Activated naive CD8-positive, alpha-beta T cell (primary cell): ENCODE data around the gene ZNF532.
"Not testable (repeated sequence)": the region's sequence is repeated elsewhere in the genome, so short reads cannot be mapped to it uniquely, and the experiment has no call there.

ENCODE experiments used
- H3K27ac Mint-ChIP-seq: one replicate; pipeline ENCODE4 v1.8.0; 2021; ENCODE audit warnings: mixed read lengths
- H3K27me3 Mint-ChIP-seq: one replicate; pipeline ENCODE4 v1.8.0; 2021; ENCODE audit warnings: mixed read lengths
- H3K36me3 Mint-ChIP-seq: one replicate; pipeline ENCODE4 v1.8.0; 2021; ENCODE audit warnings: mixed read lengths
- H3K4me1 Mint-ChIP-seq: one replicate; pipeline ENCODE4 v1.8.0; 2021; ENCODE audit warnings: low read depth, mixed read lengths
- H3K4me3 Mint-ChIP-seq: one replicate; pipeline ENCODE4 v1.8.0; 2021; ENCODE audit warnings: mild to moderate bottlenecking, mixed read lengths
- H3K9me3 Mint-ChIP-seq: one replicate; pipeline ENCODE4 v1.8.0; 2021; ENCODE audit warnings: low read depth, mixed read lengths

The ZNF532 gene

DNA sequence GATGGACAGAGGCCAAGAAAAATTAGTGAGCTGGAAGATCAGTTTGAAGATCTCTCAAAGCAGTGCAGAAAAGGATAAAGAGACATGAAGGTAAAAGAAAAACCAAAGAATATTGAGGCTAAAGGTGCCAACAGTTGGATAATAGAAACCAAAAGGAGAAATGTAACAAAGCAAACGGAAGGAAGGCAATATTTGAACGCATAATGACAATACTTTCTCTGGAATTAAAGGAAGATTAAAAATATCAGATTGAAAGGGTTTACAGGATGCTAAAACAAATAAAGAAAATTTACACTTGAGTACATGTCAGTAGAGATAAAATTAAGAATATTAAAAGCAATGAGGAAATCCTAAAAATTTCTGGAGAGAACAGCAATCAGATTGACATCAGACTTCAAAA lies 149.1 kb downstream of the ZNF532 start:
- Mint-ChIP-seq H3K4me3 (no peak overlapping the region), H3K27me3 (peaks cover 22% of the 10 kb centered on the region), H3K4me1 (no peaks in the 10 kb centered on the region), H3K9me3 (peaks cover 13% of the 10 kb centered on the region), H3K36me3 (no peaks in the 10 kb centered on the region), H3K27ac (no peak overlapping the region)

DNA sequence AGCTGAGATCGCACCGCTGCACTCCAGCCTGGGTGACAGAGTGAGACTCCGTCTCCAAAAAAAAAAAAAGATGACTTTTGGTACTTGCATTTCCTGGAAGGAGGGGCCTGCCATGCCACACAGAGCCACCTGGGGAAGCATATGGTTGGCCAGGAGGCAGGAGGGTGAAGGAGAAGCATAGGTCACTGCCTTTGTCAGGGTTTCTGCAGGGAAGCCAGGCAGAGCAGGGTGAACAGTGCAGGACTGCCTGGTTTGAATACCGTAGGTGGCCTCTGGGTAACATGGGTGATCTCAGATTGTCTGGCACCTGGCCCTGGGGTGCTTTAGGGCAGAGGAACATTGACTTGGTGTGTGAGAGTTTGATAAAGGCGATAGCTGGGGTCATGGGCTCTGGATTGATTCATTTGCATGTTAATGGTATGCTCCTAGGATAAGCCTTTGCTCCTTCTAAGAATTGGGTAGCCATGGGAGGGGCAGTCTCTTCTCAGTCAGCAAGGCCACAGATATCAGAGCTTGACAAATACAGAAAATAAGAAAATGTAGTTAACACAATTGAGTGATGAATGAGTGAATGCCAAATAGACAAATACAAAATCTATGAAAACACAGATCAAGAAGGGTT lies 151.0 kb downstream of the ZNF532 start:
- H3K4me3 Mint-ChIP-seq, result no peak overlapping the region
- no peak overlapping the region for H3K27ac Mint-ChIP-seq
- peaks cover 14% of the 10 kb centered on the region for H3K9me3 Mint-ChIP-seq
- peaks cover 22% of the 10 kb centered on the region for H3K27me3 Mint-ChIP-seq
- H3K36me3 Mint-ChIP-seq, result no peaks in the 10 kb centered on the region
- H3K4me1 Mint-ChIP-seq, result no peaks in the 10 kb centered on the region

DNA sequence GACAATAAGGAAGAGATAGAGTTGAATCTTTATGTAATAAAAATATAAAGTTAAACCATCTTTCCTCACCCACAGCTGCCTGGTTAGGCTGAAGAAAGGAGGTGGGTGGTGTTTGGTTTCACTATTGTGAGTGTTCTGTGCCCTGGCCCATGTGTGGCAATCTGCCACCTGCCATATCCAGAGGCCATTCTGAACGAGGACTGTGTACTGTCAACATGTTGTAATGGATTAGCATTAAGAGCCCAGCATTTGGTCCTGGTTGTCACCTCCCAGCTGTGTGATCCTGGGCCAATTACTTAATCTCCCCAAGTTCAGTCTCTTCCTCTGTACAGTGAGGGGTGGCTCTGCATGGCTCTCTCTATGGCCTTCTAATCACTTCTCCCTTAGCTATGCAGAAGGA lies 156.8 kb downstream of the ZNF532 start:
- H3K36me3 Mint-ChIP-seq, result no peaks in the 10 kb centered on the region
- peaks cover 14% of the 10 kb centered on the region for H3K9me3 Mint-ChIP-seq
- H3K4me1 Mint-ChIP-seq, result no peaks in the 10 kb centered on the region
- no peak overlapping the region for H3K27ac Mint-ChIP-seq
- peaks cover 7% of the 10 kb centered on the region for H3K27me3 Mint-ChIP-seq
- H3K4me3 Mint-ChIP-seq, result no peak overlapping the region

DNA sequence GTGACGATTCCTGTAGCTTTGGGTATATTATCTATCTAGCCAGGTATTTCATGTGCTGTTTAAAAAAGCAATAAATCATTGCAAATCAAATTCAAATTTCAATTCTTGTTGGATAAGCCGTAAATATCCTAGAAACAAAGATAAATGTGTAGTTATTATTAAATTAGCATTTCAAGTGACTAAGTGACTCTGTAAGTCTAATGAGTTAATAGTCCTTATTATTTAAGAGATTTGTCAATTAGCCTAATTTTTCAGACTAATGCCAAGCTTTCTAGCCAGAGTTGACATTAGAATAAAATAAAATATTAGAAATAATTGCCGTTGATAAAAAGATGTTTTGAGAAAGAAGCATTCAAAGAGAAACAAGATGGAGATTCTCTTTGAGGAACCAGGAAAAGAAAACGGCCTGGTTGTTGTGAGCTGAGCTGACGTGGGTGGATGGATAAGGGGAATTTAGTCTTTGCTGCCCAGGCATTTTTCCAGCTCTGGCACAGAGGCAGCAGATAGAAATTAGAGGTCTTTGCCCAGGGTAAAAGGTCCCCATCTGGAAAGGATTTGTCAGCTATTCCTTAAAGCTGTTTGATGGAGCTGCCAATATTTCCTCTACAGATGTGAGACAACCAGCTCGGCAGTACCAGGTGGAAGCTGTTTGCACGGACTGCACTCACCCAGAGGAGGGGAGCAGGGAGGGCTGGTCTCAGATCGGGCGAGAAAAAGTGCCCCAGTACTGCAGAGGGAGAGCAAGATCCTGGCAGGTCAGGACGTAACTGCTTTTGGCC lies 157.7 kb downstream of the ZNF532 start:
- no peaks in the 10 kb centered on the region for H3K4me1 Mint-ChIP-seq
- peaks cover 4% of the 10 kb centered on the region for H3K27me3 Mint-ChIP-seq

DNA sequence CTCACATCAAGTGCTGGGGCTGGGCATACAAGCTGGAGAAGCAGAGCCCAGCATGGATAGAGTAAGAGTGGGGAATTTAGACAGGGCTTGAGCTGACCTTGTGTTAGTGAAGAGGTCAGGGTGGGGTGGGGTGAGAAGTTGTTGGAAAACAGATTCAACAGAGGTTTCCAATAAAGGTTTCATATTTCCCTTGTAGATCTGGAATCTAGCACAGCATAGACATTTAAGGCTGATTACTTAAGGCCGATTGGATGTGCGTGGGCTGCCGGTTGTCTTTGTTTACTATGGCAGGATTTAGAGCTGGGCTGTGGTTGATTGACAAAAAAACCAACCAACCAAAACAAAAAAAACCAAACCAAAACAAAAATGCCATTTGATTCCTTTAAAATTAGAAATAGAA lies 160.2 kb downstream of the ZNF532 start:
- Mint-ChIP-seq H3K27ac (no peak overlapping the region), H3K4me3 (no peak overlapping the region), H3K27me3 (peaks cover 1% of the 10 kb centered on the region), H3K4me1 (no peaks in the 10 kb centered on the region), H3K9me3 (no peaks in the 10 kb centered on the region), H3K36me3 (no peaks in the 10 kb centered on the region)

More for the DNA sequence above, 157.7 kb downstream of the ZNF532 start:
- no peaks in the 10 kb centered on the region for H3K36me3 Mint-ChIP-seq
- peaks cover 11% of the 10 kb centered on the region for H3K9me3 Mint-ChIP-seq
- no peak overlapping the region for H3K27ac Mint-ChIP-seq
- H3K4me3 Mint-ChIP-seq, result no peak overlapping the region

DNA sequence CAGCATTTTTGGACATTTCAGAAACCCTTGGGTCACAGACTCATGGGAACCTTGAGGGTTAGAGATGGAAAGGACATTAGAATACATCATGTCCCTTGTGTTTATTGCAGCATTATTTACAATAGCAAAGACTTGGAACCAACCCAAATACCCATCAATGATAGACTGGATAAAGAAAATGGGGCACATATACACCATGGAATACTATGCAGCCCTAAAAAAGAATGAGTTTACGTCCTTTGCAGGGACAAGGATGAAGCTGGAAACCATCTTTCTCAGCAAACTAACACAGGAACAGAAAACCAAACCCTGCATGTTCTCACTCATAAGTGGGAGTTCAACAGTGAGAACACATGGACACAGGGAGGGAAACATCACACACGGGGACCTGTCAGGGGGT lies 160.9 kb downstream of the ZNF532 start:
- H3K4me1 Mint-ChIP-seq, H3K9me3 Mint-ChIP-seq, H3K27ac Mint-ChIP-seq, H3K4me3 Mint-ChIP-seq, H3K27me3 Mint-ChIP-seq, H3K36me3 Mint-ChIP-seq: not testable (repeated sequence)

DNA sequence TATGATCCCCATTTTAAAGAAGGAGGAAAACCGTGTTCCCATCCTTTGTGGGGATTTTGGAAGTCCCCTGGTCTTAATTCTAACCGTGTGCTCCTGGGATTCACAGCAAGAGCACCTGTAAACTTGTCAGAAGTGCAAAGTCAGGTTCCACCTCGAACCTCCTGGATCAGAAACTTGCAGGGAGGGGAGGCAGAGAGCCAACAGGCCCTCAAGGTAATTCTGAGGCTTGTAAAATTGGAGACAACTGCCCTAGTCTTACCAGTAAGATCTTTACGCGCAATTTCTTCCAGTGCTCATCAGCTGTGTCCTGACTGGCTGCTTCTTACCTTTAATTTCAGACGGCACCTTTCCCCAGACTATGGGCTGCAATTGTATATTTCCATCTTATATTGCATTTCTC lies 161.7 kb downstream of the ZNF532 start:
- Mint-ChIP-seq H3K9me3 (no peaks in the 10 kb centered on the region), H3K36me3 (no peaks in the 10 kb centered on the region), H3K27me3 (peaks cover 1% of the 10 kb centered on the region), H3K4me3 (no peak overlapping the region), H3K27ac (no peak overlapping the region), H3K4me1 (no peaks in the 10 kb centered on the region)

DNA sequence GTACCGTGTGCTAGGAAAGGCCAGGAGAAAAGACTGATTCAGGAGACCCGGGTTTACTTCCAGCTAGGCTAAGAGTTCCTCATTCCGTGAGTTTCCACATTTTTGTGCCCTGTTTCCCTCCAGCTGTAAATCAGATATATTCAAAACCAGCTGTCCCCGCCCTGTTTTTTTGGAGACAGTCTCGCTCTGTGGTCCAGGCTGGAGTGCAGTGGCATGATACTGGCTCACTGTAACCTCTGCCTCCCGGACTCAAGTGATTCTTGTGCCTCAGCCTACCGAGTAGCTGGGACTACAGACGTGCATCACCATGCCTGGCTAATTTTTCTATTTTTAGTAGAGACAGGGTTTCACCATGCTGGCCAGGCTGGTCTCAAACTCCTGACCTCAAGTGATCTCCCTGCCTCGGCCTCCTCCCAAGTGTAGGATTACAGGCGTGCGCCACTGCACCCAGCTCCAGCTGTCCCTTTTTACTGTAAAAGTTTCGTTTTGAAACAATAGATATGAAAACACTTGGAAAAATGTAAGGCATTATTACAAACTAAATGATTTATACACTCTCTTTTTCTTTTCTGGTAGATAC lies 162.2 kb downstream of the ZNF532 start:
- Mint-ChIP-seq H3K9me3 (no peaks in the 10 kb centered on the region), H3K4me1 (no peaks in the 10 kb centered on the region), H3K4me3 (no peak overlapping the region), H3K27ac (no peak overlapping the region), H3K36me3 (no peaks in the 10 kb centered on the region), H3K27me3 (peaks cover 1% of the 10 kb centered on the region)

DNA sequence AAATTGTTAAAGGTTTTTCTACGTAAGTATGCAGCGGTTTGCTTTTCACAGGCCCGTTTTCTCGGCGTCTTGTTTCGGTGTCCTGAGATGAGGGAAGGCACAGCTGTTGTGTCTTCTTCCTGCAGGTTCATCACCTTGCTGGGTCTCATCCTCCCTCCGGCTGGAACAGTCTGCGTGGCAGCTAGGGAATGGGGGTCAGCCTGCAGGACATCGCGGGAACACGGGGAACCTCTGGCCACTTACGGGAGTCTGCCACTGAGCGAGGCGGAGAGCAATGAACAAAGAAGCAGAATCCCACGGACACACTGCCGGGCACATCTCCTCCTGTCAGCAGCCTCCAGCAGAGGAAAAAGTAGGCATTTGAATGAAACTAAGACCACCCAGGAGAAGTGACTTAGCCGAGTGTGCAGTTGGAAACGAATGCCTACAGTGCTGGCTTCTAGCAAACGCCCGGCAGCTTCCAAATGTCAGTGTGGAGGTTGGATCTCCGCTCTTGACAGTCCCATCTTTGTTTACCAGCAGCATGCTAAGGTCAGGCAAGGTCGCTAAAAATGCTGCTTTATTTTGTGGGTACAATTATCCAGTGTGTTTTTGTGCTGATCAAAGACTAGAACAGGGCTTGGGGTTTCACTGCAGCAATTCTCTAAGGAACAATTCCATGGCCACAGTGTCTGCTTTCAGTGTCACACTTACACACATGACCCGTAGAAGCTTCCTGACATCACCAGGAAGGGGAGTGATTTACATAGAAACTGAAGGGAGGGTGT lies 165.2 kb downstream of the ZNF532 start:
- Mint-ChIP-seq H3K9me3 (no peaks in the 10 kb centered on the region), H3K4me3 (no peak overlapping the region), H3K27me3 (peaks cover 1% of the 10 kb centered on the region), H3K4me1 (no peaks in the 10 kb centered on the region), H3K36me3 (no peaks in the 10 kb centered on the region), H3K27ac (no peak overlapping the region)

DNA sequence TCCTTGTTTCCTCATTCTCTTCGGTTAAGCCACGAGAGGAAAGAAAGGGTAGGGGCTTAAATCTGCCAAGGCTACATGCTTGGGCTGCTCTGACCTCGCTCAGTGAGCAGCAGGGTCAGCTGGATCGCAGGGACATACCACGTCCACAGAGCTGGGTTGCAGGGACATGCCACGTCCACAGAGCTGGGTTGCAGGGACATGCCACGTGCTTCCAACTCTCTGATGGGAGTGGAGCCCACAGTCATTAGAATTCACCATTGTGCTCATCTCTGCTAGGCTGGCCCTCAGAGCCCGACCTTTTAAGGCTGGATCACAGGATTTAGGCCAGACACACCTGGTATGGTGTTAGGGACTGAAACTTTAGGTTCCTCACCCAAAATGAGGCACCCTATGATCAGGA lies 167.6 kb downstream of the ZNF532 start:
- Mint-ChIP-seq H3K27me3 (peaks cover 2% of the 10 kb centered on the region), H3K9me3 (no peaks in the 10 kb centered on the region), H3K4me3 (no peak overlapping the region)

DNA sequence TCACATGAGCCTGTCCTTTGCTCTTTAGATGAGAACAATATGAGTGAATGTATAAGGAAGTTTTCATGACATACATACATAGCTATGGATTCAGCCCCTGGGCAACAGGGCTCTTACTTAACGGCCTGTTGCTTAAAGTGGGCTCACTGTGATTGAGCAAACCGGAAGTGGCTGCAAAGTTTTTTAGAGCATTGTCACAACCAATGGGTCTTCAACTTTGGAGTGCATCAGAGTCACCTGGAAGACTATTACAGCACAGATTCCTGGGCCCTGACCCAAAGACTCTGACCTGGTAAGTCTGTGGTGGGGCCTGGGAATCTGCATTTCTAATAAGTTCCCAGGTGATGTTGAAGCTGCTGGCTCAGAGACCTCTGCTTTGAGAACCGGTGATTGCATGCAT lies 168.7 kb downstream of the ZNF532 start:
- H3K36me3 Mint-ChIP-seq, result no peaks in the 10 kb centered on the region
- no peak overlapping the region for H3K4me3 Mint-ChIP-seq
- H3K27me3 Mint-ChIP-seq, result peaks cover 4% of the 10 kb centered on the region
- no peaks in the 10 kb centered on the region for H3K4me1 Mint-ChIP-seq
- no peaks in the 10 kb centered on the region for H3K9me3 Mint-ChIP-seq
- no peak overlapping the region for H3K27ac Mint-ChIP-seq

More for the DNA sequence above, 167.6 kb downstream of the ZNF532 start:
- Mint-ChIP-seq H3K4me1 (no peaks in the 10 kb centered on the region), H3K36me3 (no peaks in the 10 kb centered on the region), H3K27ac (no peak overlapping the region)

DNA sequence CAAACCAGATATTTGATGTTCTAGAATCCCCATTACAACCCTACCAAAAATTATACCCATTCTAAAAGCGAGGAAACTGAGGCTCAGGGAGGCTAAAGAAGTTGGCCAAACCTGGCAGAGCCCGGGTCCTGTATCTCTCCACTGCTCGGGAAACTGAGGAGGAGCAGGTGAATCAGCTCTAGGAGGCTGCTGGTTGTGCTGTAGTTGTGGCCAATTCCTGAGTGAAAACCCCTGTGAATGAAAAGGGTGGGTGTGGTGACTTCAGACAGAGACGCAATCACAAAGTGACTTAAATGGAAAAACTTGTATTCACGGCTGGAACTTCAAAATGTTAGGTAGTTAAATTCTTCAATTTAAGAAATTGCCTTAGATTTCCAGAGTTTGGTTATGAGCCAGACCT lies 169.3 kb downstream of the ZNF532 start:
- H3K36me3 Mint-ChIP-seq, result no peaks in the 10 kb centered on the region
- no peaks in the 10 kb centered on the region for H3K4me1 Mint-ChIP-seq
- no peak overlapping the region for H3K4me3 Mint-ChIP-seq
- no peak overlapping the region for H3K27ac Mint-ChIP-seq
- no peaks in the 10 kb centered on the region for H3K9me3 Mint-ChIP-seq
- H3K27me3 Mint-ChIP-seq, result peaks cover 5% of the 10 kb centered on the region

DNA sequence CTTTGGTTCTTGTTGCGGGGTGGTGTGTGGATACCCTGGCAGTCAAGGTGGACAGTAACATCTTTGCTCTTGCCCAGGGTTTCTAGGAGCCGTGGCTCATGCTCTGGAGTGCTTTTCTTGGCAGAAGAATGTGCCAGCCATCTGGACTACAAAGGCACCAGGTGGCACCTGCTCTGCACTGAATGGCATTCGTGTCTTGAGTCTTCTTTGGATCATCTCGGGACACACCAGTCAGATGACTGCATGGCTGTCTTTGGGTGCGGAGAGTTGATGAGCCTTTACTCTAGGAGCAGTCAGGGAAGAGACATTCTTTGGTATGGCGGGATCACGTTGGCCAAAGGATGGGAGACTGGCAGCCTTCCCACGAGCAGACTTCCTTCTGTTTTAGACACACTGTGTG lies 170.9 kb downstream of the ZNF532 start:
- Mint-ChIP-seq H3K27me3 (peaks cover 4% of the 10 kb centered on the region), H3K9me3 (no peaks in the 10 kb centered on the region), H3K27ac (no peak overlapping the region), H3K4me3 (no peak overlapping the region), H3K4me1 (no peaks in the 10 kb centered on the region), H3K36me3 (no peaks in the 10 kb centered on the region)
